SW 1271 (cell line): ENCODE results near the gene ANKH.
A peak's percentile ranks its signal among the peaks of the same experiment; 100 is the strongest.

Source experiments
- DNase-seq, 2 experiments: peaks; one replicate each; lab custom pipeline; 2025; lab: John Stamatoyannopoulos, UW

Gene ANKH

GRCh38 chr5:14663734-14664269 is 207.8 kb downstream of the ANKH start:
- peak in 1 of 2 experiments; percentile 66 for DNase-seq

GRCh38 chr5:14662721-14663260 is 208.8 kb downstream of the ANKH start:
- DNase-seq: no peak

GRCh38 chr5:14660833-14661232 is 210.7 kb downstream of the ANKH start:
- DNase-seq: no peak

GRCh38 chr5:14659821-14660607 is 211.6 kb downstream of the ANKH start:
- DNase-seq: no peak

DNA sequence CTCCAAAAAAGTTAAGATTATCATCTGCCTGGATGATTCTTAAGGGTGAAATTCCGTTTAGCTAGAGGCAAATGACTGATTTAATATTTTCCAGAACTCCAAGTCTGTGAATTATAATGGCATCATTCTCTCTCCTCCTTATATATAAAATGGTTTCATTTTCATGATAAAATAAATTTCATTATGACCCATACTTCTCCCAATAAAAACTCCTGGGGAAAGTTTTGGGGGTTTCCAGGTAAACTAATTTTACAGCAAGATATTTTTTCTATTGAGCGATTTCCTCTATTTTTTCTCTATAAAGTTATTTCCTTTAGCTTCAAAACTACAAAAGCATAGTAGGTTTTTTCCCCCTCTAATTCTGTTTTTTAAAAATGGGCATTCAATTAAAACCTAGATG is 214.7 kb downstream of the ANKH start:
- DNase-seq: no peak

DNA sequence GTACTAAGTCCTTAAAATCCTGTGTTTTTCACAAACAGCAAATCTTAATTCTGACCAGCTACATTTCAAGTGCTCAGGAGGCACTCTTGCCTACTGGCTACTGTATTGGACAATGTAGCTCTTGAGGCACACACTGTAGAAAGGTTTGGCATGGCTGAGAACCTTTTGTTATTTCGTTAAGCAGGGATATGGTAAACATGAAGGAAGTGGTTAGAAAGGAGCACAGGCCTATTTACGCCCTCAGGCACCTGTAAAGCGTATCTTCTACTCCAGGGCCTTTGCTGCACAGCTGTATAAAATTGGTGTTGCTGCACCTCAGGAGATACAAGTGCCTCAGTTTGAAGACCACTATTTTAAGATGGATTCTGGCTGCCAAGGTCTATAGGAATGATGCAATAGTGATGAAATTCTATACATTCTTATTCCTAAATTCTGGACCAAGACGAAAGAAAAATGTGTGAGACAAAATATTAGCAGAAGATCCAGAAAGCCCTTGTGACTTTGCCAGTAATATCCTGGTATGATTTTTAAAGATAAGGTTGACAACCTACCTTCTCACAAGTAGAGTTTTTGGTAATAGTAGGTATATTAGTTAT is 216.3 kb downstream of the ANKH start:
- DNase-seq: no peak
